ENCODE data around the gene ZNF716. TPM values are rescaled to one million over a fixed set of nuclear protein-coding genes. Genes with fewer than 3 reads are reported as not detected.

ZNF716 gene
- total RNA-seq, 1 donor = not detected

- TF ChIP-seq CTCF (IDR thresholded peaks at IDR 0.05; ENCODE audit: extremely low read depth, low read depth, low read length) = no peak
- Histone ChIP-seq H3K36me3 (ENCODE audit: insufficient read depth, low read length) (no peaks in the 10 kb centered on the region), H4K20me1 (ENCODE audit: insufficient read depth, low read length) (no peaks in the 10 kb centered on the region), H2AFZ (ENCODE audit: low read length) (no peak overlapping the region), H3K79me2 (ENCODE audit: insufficient read depth, low read length) (no peaks in the 10 kb centered on the region), H3K4me1 (ENCODE audit: insufficient read depth, low read length) (no peaks in the 10 kb centered on the region), H3K27ac (ENCODE audit: low read depth, low read length) (no peak overlapping the region), H3K4me2 (ENCODE audit: insufficient read depth, low read length) (no peak overlapping the region), H3K9me3 (ENCODE audit: low read depth, low read length) (peaks cover 4% of the 10 kb centered on the region), H3K4me3 (ENCODE audit: insufficient read depth, low read length) (no peak overlapping the region), H3K27me3 (ENCODE audit: insufficient read depth, low read length) (no peaks in the 10 kb centered on the region)
- no peak for DNase-seq (ENCODE audit: insufficient read length, low spot score, missing footprints)
Measured at GRCh38 chr7:57426629-57427003, 23.4 kb upstream of the ZNF716 start.

GRCh38 chr7:57427146-57427545, 22.8 kb upstream of the ZNF716 start:
- no peak overlapping the region for H2AFZ ChIP-seq (ENCODE audit: low read length)
- no peaks in the 10 kb centered on the region for H3K27me3 ChIP-seq (ENCODE audit: insufficient read depth, low read length)
- H3K4me1 ChIP-seq (ENCODE audit: insufficient read depth, low read length) = no peaks in the 10 kb centered on the region
- H3K4me3 ChIP-seq (ENCODE audit: insufficient read depth, low read length) = no peak overlapping the region
- no peak for DNase-seq (ENCODE audit: insufficient read length, low spot score, missing footprints)
- H3K9me3 ChIP-seq (ENCODE audit: low read depth, low read length) = peaks cover 4% of the 10 kb centered on the region
- H3K4me2 ChIP-seq (ENCODE audit: insufficient read depth, low read length) = no peak overlapping the region
- no peaks in the 10 kb centered on the region for H3K36me3 ChIP-seq (ENCODE audit: insufficient read depth, low read length)
- no peaks in the 10 kb centered on the region for H3K79me2 ChIP-seq (ENCODE audit: insufficient read depth, low read length)
- no peak overlapping the region for H3K27ac ChIP-seq (ENCODE audit: low read depth, low read length)
- no peaks in the 10 kb centered on the region for H4K20me1 ChIP-seq (ENCODE audit: insufficient read depth, low read length)
- TF ChIP-seq CTCF (IDR thresholded peaks at IDR 0.05; ENCODE audit: extremely low read depth, low read depth, low read length) = no peak

- H3K9me3 ChIP-seq (ENCODE audit: low read depth, low read length) = peaks cover 4% of the 10 kb centered on the region
- no peak for TF ChIP-seq CTCF (IDR thresholded peaks at IDR 0.05; ENCODE audit: extremely low read depth, low read depth, low read length)
- H3K27me3 ChIP-seq (ENCODE audit: insufficient read depth, low read length) = no peaks in the 10 kb centered on the region
- H4K20me1 ChIP-seq (ENCODE audit: insufficient read depth, low read length) = no peaks in the 10 kb centered on the region
- no peak for DNase-seq (ENCODE audit: insufficient read length, low spot score, missing footprints)
- H3K4me3 ChIP-seq (ENCODE audit: insufficient read depth, low read length) = no peak overlapping the region
- no peaks in the 10 kb centered on the region for H3K36me3 ChIP-seq (ENCODE audit: insufficient read depth, low read length)
- no peaks in the 10 kb centered on the region for H3K4me1 ChIP-seq (ENCODE audit: insufficient read depth, low read length)
- no peak overlapping the region for H2AFZ ChIP-seq (ENCODE audit: low read length)
- H3K79me2 ChIP-seq (ENCODE audit: insufficient read depth, low read length) = no peaks in the 10 kb centered on the region
- H3K27ac ChIP-seq (ENCODE audit: low read depth, low read length) = no peak overlapping the region
- H3K4me2 ChIP-seq (ENCODE audit: insufficient read depth, low read length) = no peak overlapping the region
Measured at GRCh38 chr7:57427594-57427993, 22.4 kb upstream of the ZNF716 start.

- no peak overlapping the region for H2AFZ ChIP-seq (ENCODE audit: low read length)
- peaks cover 4% of the 10 kb centered on the region for H3K9me3 ChIP-seq (ENCODE audit: low read depth, low read length)
- H4K20me1 ChIP-seq (ENCODE audit: insufficient read depth, low read length) = no peaks in the 10 kb centered on the region
- H3K4me2 ChIP-seq (ENCODE audit: insufficient read depth, low read length) = no peak overlapping the region
- TF ChIP-seq CTCF (IDR thresholded peaks at IDR 0.05; ENCODE audit: extremely low read depth, low read depth, low read length) = no peak
- no peaks in the 10 kb centered on the region for H3K27me3 ChIP-seq (ENCODE audit: insufficient read depth, low read length)
- H3K79me2 ChIP-seq (ENCODE audit: insufficient read depth, low read length) = no peaks in the 10 kb centered on the region
- no peak for DNase-seq (ENCODE audit: insufficient read length, low spot score, missing footprints)
- H3K36me3 ChIP-seq (ENCODE audit: insufficient read depth, low read length) = no peaks in the 10 kb centered on the region
- no peaks in the 10 kb centered on the region for H3K4me1 ChIP-seq (ENCODE audit: insufficient read depth, low read length)
- H3K4me3 ChIP-seq (ENCODE audit: insufficient read depth, low read length) = no peak overlapping the region
- no peak overlapping the region for H3K27ac ChIP-seq (ENCODE audit: low read depth, low read length)
Measured at GRCh38 chr7:57432583-57432982, 17.4 kb upstream of the ZNF716 start.
